Upper lobe of right lung (tissue), 1 donor: ENCODE measurements around the gene CTNNA3. TPM values are rescaled to one million over a fixed set of nuclear protein-coding genes. Genes with fewer than 3 reads are reported as not detected.

ENCODE experiments used
- ATAC-seq: fragments of 200-7000 bp; cut with Tn5 transposase; one replicate; pipeline ENCODE4 v1.9.1; 2020; ENCODE audit warnings: mild to moderate bottlenecking, moderate library complexity
- DNase-seq: peaks from one replicate; pipeline ENCODE4 v3.0.0-alpha.2; 2020
- H3K27ac ChIP-seq: fragments of 200-600 bp; one replicate; pipeline ENCODE4 v1.8.0; 2022
- H3K27me3 ChIP-seq: fragments of 200-600 bp; one replicate; pipeline ENCODE4 v1.8.0; 2022; ENCODE audit warnings: mild to moderate bottlenecking
- H3K36me3 ChIP-seq: fragments of 200-600 bp; one replicate; pipeline ENCODE4 v1.8.0; 2022
- H3K4me1 ChIP-seq: fragments of 200-600 bp; one replicate; pipeline ENCODE4 v1.8.0; 2022
- H3K4me3 ChIP-seq: fragments of 200-600 bp; one replicate; pipeline ENCODE4 v1.8.0; 2022; ENCODE audit warnings: mild to moderate bottlenecking
- H3K9me3 ChIP-seq: fragments of 200-600 bp; one replicate; pipeline ENCODE4 v1.8.0; 2022
- intact Hi-C: fragments of 100-400 bp; cut with DNase I; formaldehyde crosslinking; loops from one replicate; pipeline ENCODE4 v1.11.0; 2022
- total RNA-seq: library from RNA; stranded (reverse); fragmentation: NEBNext Ultra II Directional; extraction: Animal tissue kit (Norgen Biotek cat#: 25700); gene quantifications from one replicate; pipeline ENCODE4 v1.2.1, GENCODE V29; 2021
- TF ChIP-seq, protein P1 (sequence below): fragments of 200-600 bp; IDR thresholded peaks from one replicate; pipeline ENCODE4 v1.8.0; 2022; ENCODE audit warnings: antibody characterized with exemption
- donor health status: DM: no; HTN: yes; CAD: no; lungs with severe emphysema.

Gene CTNNA3
- total RNA-seq, 1 donor from 2014 or later = 0.67 TPM

DNA sequence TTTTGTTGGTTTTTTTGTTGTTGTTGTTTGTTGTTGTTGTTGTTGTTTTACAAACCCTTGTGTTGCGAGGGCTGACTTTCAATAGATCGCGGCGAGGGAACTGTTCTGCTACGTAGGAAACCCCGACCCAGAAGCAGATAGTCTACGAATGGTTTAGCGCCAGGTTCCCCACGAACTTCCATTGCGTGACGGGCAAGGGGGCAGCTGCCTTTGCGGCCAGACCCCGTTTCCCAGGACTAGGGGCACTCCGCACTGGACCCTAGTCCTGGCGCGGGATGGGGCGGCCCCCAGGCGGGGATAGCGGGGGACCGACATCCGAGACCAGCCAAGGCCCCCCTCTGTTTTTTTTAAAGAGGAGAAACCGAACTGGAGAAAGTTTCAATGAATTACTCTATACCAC lies 650.6 kb downstream of the CTNNA3 start:
- H3K4me1 ChIP-seq = no peaks in the 10 kb centered on the region
- no peak overlapping the region for H3K27ac ChIP-seq
- no peaks in the 10 kb centered on the region for H3K9me3 ChIP-seq
- ATAC-seq (no peak), DNase-seq (no peak)
- TF ChIP-seq, protein P1, sequence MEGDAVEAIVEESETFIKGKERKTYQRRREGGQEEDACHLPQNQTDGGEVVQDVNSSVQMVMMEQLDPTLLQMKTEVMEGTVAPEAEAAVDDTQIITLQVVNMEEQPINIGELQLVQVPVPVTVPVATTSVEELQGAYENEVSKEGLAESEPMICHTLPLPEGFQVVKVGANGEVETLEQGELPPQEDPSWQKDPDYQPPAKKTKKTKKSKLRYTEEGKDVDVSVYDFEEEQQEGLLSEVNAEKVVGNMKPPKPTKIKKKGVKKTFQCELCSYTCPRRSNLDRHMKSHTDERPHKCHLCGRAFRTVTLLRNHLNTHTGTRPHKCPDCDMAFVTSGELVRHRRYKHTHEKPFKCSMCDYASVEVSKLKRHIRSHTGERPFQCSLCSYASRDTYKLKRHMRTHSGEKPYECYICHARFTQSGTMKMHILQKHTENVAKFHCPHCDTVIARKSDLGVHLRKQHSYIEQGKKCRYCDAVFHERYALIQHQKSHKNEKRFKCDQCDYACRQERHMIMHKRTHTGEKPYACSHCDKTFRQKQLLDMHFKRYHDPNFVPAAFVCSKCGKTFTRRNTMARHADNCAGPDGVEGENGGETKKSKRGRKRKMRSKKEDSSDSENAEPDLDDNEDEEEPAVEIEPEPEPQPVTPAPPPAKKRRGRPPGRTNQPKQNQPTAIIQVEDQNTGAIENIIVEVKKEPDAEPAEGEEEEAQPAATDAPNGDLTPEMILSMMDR = no peak
- no peak overlapping the region for H3K4me3 ChIP-seq
- no peaks in the 10 kb centered on the region for H3K36me3 ChIP-seq
- intact Hi-C loops = no loop called here
- no peaks in the 10 kb centered on the region for H3K27me3 ChIP-seq

DNA sequence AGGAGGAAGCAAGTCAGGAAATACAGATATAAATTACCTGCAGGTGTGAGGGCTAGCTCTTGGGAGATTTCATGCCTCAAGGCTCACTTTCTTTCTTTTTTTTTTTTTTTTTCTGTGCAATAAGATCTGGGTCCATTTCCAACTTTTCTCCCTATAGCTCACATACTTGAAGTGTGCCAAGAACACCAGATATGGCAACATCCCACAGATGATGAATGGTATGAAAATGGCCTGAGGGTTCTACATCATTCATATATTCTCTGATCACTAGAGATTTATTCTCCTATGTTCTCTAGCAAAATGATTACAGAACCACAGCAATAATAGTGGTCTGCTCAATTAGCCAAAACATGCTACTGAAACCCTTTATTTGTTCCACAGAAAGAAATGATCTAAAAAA lies 653.0 kb downstream of the CTNNA3 start:
- H3K27ac ChIP-seq = no peak overlapping the region
- no peaks in the 10 kb centered on the region for H3K36me3 ChIP-seq
- no peak overlapping the region for H3K4me3 ChIP-seq
- intact Hi-C loops = no loop called here
- no peaks in the 10 kb centered on the region for H3K9me3 ChIP-seq
- ATAC-seq = no peak
- DNase-seq = no peak
- no peaks in the 10 kb centered on the region for H3K27me3 ChIP-seq
- H3K4me1 ChIP-seq = no peaks in the 10 kb centered on the region
- TF ChIP-seq, protein P1 = no peak

DNA sequence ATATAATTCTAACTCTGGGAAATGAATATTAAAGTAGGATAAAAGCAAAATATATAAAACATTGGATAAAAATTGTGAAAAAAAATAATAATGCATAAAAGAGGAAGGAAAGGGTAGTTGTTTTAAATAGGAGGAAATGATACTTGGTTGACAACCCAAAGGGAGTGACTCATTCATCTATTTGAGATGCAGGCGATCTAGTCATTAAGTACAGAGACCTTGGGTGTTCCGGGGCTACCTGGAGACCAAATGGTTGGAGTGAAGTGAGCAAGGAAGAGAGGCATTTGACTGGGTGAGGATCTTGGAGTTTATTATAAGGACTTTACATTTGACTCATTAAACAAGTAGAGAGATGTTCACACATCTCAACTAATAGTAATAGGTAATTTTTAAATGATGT lies 659.2 kb downstream of the CTNNA3 start:
- intact Hi-C loops = no loop called here
- Histone ChIP-seq H3K4me1 (no peaks in the 10 kb centered on the region), H3K9me3 (no peaks in the 10 kb centered on the region), H3K4me3 (no peak overlapping the region), H3K27ac (no peak overlapping the region), H3K36me3 (no peaks in the 10 kb centered on the region), H3K27me3 (no peaks in the 10 kb centered on the region)
- no peak for ATAC-seq
- TF ChIP-seq, protein P1 = no peak
- no peak for DNase-seq

DNA sequence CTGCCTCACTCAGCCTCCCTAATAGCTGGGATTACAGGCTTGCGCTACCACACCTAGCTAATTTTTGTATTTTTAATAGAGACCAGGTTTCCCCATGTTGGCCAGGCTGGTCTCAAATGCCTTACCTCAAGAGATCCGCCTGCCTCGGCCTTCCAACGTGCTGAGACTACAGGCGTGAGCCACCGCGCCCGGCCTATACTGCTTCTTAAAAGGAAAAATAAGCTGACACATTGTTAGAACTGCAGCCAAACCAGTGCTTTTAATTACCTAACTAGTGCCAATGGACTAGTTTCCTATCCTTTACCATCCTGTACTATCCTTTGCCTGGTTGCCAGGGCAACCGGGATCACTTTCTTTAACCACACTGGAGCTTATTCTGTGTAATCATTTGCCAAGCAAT lies 662.1 kb downstream of the CTNNA3 start:
- H3K27me3 ChIP-seq = no peaks in the 10 kb centered on the region
- no peak overlapping the region for H3K4me3 ChIP-seq
- no peak overlapping the region for H3K27ac ChIP-seq
- DNase-seq = no peak
- no peak for ATAC-seq
- H3K36me3 ChIP-seq = no peaks in the 10 kb centered on the region
- no peaks in the 10 kb centered on the region for H3K9me3 ChIP-seq
- no peaks in the 10 kb centered on the region for H3K4me1 ChIP-seq
- intact Hi-C loops = no loop called here
- TF ChIP-seq, protein P1 = no peak

DNA sequence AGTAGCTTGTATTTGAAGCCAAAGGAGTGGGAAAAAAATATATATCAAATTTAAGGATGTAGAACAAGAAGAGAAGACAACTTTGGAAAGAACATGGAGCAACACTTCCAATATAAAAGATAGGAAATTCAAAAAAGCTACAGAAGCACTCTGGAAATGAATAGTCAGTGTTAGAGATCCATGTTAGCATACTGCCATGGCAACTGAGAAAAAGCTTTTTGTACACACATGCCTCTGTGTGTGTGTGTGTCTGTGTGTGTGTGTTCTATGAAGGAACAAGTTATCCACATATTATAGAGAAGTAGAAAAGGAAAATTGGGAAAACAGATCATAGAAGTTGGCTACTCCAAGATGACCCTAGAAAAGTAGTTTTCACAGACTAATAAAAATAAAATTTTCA lies 673.9 kb downstream of the CTNNA3 start:
- Histone ChIP-seq H3K27ac (no peak overlapping the region), H3K4me1 (no peaks in the 10 kb centered on the region), H3K27me3 (no peaks in the 10 kb centered on the region), H3K9me3 (no peaks in the 10 kb centered on the region), H3K36me3 (no peaks in the 10 kb centered on the region), H3K4me3 (no peak overlapping the region)
- DNase-seq (no peak), ATAC-seq (no peak)
- intact Hi-C loops = no loop called here
- TF ChIP-seq, protein P1 = no peak

DNA sequence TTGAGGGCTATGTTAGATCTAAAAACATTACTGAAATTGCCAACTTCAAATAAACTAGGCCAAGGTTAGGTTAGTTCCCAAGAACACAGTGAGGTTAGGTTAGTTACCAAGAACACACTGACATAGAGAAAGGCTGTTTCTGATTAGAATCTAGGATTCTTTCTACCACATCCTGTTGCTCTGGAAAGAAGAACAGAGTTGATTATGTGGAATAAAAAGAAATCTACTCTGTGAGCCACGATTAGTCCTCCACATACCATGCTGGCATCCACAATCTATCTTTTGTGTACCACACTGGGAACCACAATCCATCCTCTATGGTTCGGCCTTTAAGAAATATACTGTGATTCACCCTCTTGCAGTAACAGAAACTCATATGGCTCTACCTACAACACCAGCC lies 678.8 kb downstream of the CTNNA3 start:
- Histone ChIP-seq H3K4me1 (no peaks in the 10 kb centered on the region), H3K27ac (no peak overlapping the region), H3K9me3 (no peaks in the 10 kb centered on the region), H3K27me3 (no peaks in the 10 kb centered on the region), H3K4me3 (no peak overlapping the region), H3K36me3 (no peaks in the 10 kb centered on the region)
- ATAC-seq = no peak
- no peak for DNase-seq
- intact Hi-C loops = no loop called here
- TF ChIP-seq, protein P1 = no peak
